ENCODE results near the gene PSG1.
"Not testable (repeated sequence)": the region's sequence is repeated elsewhere in the genome, so short reads cannot be mapped to it uniquely, and the experiment has no call there.

Gene PSG1

DNA sequence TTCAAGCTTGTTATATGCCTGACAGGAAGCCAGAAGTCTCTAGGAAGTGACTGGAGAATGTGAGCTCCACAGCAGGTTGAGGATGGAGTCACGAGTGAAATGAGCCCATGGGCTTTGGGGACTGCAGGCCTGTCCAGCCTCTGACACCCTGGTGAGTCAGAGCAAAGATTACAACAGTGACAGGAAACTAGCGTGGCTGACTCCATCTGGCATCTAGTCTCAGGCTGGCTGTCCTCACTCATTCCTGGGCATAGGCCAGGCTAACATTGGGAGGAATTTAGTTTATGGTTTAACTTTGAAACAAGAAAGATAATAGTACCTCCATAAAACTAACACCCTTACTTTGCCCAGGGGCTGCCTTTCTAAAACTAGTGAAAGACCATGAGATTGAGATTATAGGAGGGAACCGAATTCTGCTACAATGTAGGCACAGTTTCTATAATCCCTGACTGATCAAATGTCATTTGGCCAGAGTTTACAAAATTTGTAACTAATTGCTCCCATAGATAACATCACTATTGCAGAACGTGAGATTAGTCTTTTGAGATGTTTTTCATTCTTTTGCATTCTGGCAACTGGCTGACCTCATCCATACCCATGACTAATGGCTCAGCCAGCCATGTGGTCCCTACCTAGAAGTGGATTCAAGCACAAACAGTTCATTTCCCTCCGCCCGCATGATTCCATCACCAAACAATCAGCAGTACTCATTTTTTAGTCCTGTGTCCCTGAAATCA lies 28.4 kb downstream of the PSG1 start:
- no peak for FAIRE-seq
- no peak for DNase-seq (ENCODE audit: insufficient read length)
- TF ChIP-seq POLR2AphosphoS5 (IDR thresholded peaks at IDR 0.05; ENCODE audit: low read depth, low read length) (no peak), POLR2A (IDR thresholded peaks at IDR 0.05; ENCODE audit: low read depth, low read length) (no peak), TAF1 (IDR thresholded peaks at IDR 0.05; ENCODE audit: borderline replicate concordance, low read depth, low read length) (no peak)

DNA sequence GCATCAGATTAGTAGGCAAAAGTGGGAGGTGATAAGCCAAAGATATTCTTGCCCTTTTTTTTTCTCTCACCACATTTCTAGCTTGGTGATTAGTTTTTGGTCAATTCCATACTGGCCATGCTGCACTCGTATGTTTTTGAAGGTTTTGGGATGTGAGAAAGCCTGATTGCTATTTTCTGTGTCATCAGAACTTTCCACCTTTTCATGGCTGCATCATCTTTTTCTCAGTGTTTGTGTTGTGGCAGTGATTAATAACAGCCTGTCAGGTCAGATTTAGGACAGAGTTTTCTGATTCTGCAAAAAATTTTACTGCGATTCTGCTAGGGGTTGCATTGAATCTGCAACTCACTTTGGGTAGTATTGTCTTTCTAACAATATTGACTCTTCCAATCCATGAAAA lies 32.9 kb downstream of the PSG1 start:
- no peak for FAIRE-seq
- no peak for TF ChIP-seq POLR2AphosphoS5 (IDR thresholded peaks at IDR 0.05; ENCODE audit: low read depth, low read length)
- no peak for TF ChIP-seq POLR2A (IDR thresholded peaks at IDR 0.05; ENCODE audit: low read depth, low read length)
- no peak for TF ChIP-seq TAF1 (IDR thresholded peaks at IDR 0.05; ENCODE audit: borderline replicate concordance, low read depth, low read length)
- DNase-seq (ENCODE audit: insufficient read length): no peak

DNA sequence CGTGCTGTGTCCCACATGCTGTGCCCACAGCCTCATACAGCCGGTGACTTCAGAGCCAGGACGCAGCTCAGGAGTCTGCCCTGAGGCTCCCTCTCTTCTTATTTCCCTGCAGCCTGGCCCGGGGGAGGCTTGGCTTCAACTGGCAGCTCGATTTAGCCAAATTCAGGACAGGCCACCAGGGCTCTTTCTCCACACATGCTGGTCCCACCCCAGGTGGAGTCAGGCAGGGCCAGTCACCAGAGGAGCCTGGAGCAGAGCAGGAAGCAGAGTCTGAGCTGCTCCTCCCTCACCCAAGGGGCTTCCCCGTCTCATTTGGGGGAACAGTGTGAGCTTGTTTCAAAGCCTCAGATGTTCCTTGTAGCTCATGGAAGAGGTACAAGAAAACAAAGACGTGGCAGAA lies 35.9 kb downstream of the PSG1 start:
- not testable (repeated sequence) for DNase-seq (ENCODE audit: insufficient read length); FAIRE-seq

DNA sequence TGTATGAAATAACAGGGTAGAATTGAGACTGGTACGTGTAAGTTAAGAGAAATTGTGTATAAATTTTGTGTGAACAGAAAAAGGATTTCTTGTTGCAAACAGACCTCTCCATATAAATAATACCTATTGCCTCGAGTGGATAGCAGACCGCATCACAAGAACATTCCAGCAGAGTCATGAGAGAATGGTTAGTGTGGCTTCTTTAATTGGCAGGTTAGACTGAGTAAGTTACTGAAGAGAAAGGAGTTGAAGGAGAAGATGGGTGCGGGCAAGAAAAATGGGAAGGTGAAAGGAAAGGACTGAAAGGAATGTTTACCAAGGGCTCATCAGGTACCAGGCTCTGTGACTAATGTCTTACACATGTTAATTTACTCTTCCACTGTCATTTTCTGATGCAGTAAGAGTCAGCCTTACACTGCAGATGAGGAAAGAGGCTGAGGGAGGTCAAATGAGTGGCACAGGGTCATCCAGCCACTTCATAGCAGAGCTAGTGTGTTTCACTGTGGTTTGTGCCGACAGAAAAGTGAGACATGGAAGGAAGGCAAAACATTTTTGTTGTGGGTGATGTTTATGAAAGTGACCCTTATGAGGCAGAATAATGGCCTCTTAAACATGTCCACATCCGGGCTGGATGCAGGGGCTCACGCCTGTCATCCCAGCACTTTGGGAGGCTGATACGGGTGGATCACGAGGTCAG lies 46.6 kb downstream of the PSG1 start:
- FAIRE-seq; DNase-seq (ENCODE audit: insufficient read length): not testable (repeated sequence)

DNA sequence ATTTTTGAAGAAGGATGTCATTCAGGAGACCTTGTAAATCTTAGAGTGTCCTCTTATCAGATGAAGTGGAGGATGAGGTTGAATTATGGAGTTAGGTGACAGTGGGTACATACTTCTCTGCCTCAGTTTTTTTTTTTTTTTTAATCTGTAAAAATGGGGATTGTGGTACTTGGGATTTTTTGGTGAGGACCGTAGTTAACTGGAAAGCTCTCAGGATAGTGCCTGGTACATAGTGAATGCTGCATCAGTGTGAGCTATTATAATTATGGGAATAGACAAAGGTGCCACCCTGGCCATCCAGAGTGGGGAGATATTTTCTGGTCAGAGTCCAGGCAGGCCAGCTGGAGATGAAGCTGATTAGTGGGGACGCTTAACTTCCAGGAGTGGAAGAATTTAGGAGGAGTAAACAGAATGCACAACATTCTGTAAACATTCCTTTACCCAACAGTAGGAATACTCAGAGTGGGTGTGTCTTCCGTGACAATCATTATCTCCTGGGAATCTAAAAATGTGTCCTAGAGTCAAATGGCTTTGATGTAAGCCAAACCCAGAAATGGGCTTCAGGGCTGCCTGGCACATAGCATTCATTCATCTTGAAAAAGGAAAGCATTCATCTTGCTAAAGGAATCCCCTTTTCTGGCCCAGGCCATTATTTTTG lies 47.4 kb downstream of the PSG1 start:
- FAIRE-seq: not testable (repeated sequence)

DNA sequence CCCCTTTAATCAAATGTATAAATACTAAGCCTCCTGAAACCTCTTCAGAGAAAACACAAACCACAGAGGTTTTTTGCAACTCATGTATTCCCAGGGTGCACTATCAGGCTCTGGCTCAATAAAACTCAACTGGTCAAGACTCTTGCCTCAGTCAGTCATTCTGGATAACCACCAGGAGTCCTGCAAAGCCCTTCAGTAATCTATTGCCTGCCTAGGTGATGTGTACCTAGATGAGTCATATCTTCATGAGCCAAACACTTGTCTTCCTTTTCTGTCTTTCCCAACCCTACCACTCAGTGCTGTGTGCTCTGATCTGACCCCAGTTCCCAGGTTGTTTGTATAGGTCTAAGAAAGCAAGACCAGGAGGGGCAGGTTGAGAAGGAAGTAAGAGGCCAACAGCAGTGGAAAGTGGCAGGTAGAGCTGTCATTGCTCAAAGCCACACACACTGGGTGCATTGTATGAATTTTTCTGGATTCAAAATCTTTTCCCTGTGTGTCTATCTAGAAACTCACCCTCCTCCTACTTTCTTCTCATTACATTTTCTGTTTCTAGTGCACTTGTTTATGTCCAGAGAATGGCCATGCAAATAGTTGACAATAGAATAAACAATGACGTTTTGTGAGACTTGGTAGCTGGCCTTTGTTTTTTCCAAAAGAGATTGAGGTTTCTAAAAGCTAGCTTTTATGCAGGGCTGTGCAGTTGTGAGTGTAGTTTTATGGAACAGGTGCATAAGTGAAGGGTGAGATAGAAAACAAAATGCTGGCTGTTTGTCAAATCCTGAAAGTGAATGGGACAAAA lies 48.1 kb downstream of the PSG1 start:
- TF ChIP-seq POLR2AphosphoS5 (IDR thresholded peaks at IDR 0.05; ENCODE audit: low read depth, low read length): no peak
- TF ChIP-seq POLR2A (IDR thresholded peaks at IDR 0.05; ENCODE audit: low read depth, low read length): no peak
- TF ChIP-seq TAF1 (IDR thresholded peaks at IDR 0.05; ENCODE audit: borderline replicate concordance, low read depth, low read length): no peak
- no peak for DNase-seq (ENCODE audit: insufficient read length)
- no peak for FAIRE-seq

More for the DNA sequence above, 47.4 kb downstream of the PSG1 start:
- DNase-seq (ENCODE audit: insufficient read length): not testable (repeated sequence)

DNA sequence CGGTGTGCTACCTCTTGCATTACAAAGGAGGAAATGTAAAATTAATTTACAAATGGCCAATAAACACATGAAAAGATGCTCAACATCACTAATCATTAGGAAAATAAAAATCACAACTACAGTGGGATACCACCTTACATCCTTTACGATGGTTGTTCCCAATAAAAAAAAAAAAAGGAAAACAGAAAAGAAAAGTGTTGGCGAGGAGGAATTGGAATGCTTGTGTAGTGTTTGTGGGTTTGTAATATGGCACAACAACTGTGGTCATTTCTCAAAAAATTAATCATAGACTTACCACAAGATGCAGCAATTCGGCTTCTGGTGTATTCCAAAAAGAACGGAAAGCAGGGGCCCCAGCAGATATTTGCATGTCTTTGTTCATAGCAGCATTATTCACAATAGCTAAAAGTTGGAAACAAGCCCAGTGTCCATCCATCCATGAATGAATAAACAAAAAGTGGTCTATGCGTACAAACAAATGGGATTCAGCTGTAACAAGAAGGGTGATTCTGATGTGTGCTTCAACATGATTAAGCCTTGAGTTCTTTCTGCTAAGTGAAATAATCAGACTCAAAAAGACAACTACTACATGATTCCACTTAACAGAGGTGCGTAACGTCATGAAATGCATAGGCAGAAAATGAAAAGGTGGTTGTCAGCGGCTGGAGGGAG lies 58.1 kb downstream of the PSG1 start:
- FAIRE-seq; DNase-seq (ENCODE audit: insufficient read length): not testable (repeated sequence)

DNA sequence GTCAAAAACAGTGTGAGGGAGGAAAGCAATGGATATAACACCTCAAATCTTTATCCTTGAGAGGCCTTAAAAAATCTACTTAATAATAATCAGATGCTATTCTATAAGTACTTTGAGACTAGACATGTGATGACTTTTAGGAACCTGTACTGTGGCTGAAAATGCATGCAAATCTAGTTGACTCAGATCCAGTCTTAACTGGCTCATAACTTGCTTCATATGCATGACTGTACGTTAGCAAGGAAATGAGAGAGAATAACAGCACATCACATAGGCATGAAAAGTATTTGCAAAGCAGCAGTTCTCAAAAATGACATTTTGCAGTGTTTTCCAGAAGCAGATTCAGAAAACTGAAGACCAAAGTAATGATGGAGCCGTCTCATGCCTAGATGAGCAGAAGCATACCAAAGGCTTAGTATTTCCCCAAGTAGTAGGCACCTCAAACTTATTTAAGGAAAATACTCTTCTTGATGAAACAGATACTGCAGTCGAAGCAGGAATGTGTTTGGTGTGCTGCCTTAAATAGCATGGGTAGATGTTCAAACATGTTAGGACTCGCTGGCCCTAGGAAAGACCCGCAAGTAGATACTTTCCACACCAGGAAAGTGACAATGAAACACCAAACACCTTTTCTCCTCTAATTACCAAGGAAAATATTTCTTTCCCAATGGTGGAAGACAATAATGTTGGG lies 59.4 kb downstream of the PSG1 start:
- FAIRE-seq; DNase-seq (ENCODE audit: insufficient read length): not testable (repeated sequence)

DNA sequence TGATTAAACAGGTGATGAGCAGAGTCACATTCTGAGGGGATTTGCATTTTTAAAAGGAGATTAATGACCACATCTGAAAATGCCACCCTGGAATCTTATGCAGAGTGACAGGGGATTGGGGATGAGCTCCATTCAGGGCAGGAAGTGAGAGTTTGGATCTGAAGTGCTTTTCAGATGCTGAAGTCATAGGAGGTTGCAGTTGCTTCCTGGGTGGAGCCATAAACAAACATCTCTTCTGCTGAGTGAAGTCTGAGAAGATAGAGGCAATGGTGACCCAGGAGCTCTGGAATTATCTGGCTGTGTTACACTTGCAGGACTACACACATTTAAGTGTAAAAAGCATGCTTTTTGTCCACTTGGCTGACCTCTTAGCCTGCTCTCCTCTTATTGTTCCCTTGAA lies 62.6 kb downstream of the PSG1 start:
- no peak for DNase-seq (ENCODE audit: insufficient read length)
- TF ChIP-seq POLR2AphosphoS5 (IDR thresholded peaks at IDR 0.05; ENCODE audit: low read depth, low read length) (no peak), POLR2A (IDR thresholded peaks at IDR 0.05; ENCODE audit: low read depth, low read length) (no peak), TAF1 (IDR thresholded peaks at IDR 0.05; ENCODE audit: borderline replicate concordance, low read depth, low read length) (no peak)
- FAIRE-seq: no peak

All from GM12892 (cell line).